ENCODE measurements around the gene TMEM132D.

TMEM132D gene

GRCh38 chr12:129610601-129611120 lies 293.2 kb downstream of the TMEM132D start:
- Histone ChIP-seq H3K4me1 (ENCODE audit: control insufficient read depth in 2 of 2, insufficient read depth in 2 of 2, low read length in 2 of 2) (no peaks in the 10 kb centered on the region), H3K36me3 (ENCODE audit: control insufficient read depth in 2 of 2, insufficient read depth in 2 of 2, low read length in 2 of 2) (no peaks in the 10 kb centered on the region), H3K27ac (ENCODE audit: low read depth in 2 of 2, low read length in 2 of 2) (no peak overlapping the region), H3K27me3 (ENCODE audit: control insufficient read depth in 2 of 2, insufficient read depth in 2 of 2, low read length in 2 of 2) (no peaks in the 10 kb centered on the region), H3K9ac (ENCODE audit: low read depth in 1 of 2, low read length in 2 of 2) (no peak overlapping the region), H3K9me3 (ENCODE audit: control insufficient read depth in 2 of 2, low read length in 2 of 2) (peaks cover 0 to 2% of the 10 kb centered on the region in 2 donors), H3K4me3 (ENCODE audit: low read length in 2 of 2) (no peak overlapping the region)

- Histone ChIP-seq H3K4me1 (ENCODE audit: control insufficient read depth in 2 of 2, insufficient read depth in 2 of 2, low read length in 2 of 2) (no peaks in the 10 kb centered on the region), H3K27me3 (ENCODE audit: control insufficient read depth in 2 of 2, insufficient read depth in 2 of 2, low read length in 2 of 2) (no peaks in the 10 kb centered on the region), H3K36me3 (ENCODE audit: control insufficient read depth in 2 of 2, insufficient read depth in 2 of 2, low read length in 2 of 2) (no peaks in the 10 kb centered on the region), H3K4me3 (ENCODE audit: low read length in 2 of 2) (no peak overlapping the region), H3K9ac (ENCODE audit: low read depth in 1 of 2, low read length in 2 of 2) (no peak overlapping the region), H3K9me3 (ENCODE audit: control insufficient read depth in 2 of 2, low read length in 2 of 2) (no peaks in the 10 kb centered on the region), H3K27ac (ENCODE audit: low read depth in 2 of 2, low read length in 2 of 2) (no peak overlapping the region)
These were observed 296.1 kb downstream of the TMEM132D start for GRCh38 chr12:129607756-129608155.

GRCh38 chr12:129607301-129607700 lies 296.5 kb downstream of the TMEM132D start:
- Histone ChIP-seq H3K4me3 (ENCODE audit: low read length in 2 of 2) (no peak overlapping the region), H3K9me3 (ENCODE audit: control insufficient read depth in 2 of 2, low read length in 2 of 2) (no peaks in the 10 kb centered on the region), H3K4me1 (ENCODE audit: control insufficient read depth in 2 of 2, insufficient read depth in 2 of 2, low read length in 2 of 2) (no peaks in the 10 kb centered on the region), H3K27ac (ENCODE audit: low read depth in 2 of 2, low read length in 2 of 2) (no peak overlapping the region), H3K36me3 (ENCODE audit: control insufficient read depth in 2 of 2, insufficient read depth in 2 of 2, low read length in 2 of 2) (no peaks in the 10 kb centered on the region), H3K9ac (ENCODE audit: low read depth in 1 of 2, low read length in 2 of 2) (no peak overlapping the region), H3K27me3 (ENCODE audit: control insufficient read depth in 2 of 2, insufficient read depth in 2 of 2, low read length in 2 of 2) (no peaks in the 10 kb centered on the region)

GRCh38 chr12:129606239-129606638 lies 297.6 kb downstream of the TMEM132D start:
- Histone ChIP-seq H3K4me1 (ENCODE audit: control insufficient read depth in 2 of 2, insufficient read depth in 2 of 2, low read length in 2 of 2) (no peaks in the 10 kb centered on the region), H3K36me3 (ENCODE audit: control insufficient read depth in 2 of 2, insufficient read depth in 2 of 2, low read length in 2 of 2) (no peaks in the 10 kb centered on the region), H3K9ac (ENCODE audit: low read depth in 1 of 2, low read length in 2 of 2) (no peak overlapping the region), H3K4me3 (ENCODE audit: low read length in 2 of 2) (no peak overlapping the region), H3K27me3 (ENCODE audit: control insufficient read depth in 2 of 2, insufficient read depth in 2 of 2, low read length in 2 of 2) (no peaks in the 10 kb centered on the region), H3K27ac (ENCODE audit: low read depth in 2 of 2, low read length in 2 of 2) (no peak overlapping the region), H3K9me3 (ENCODE audit: control insufficient read depth in 2 of 2, low read length in 2 of 2) (no peaks in the 10 kb centered on the region)

- no peak overlapping the region for H3K27ac ChIP-seq (ENCODE audit: low read depth in 2 of 2, low read length in 2 of 2)
- H3K9ac ChIP-seq (ENCODE audit: low read depth in 1 of 2, low read length in 2 of 2): no peak overlapping the region
- no peak overlapping the region for H3K4me3 ChIP-seq (ENCODE audit: low read length in 2 of 2)
- no peaks in the 10 kb centered on the region for H3K27me3 ChIP-seq (ENCODE audit: control insufficient read depth in 2 of 2, insufficient read depth in 2 of 2, low read length in 2 of 2)
- H3K9me3 ChIP-seq (ENCODE audit: control insufficient read depth in 2 of 2, low read length in 2 of 2): no peaks in the 10 kb centered on the region
- no peaks in the 10 kb centered on the region for H3K36me3 ChIP-seq (ENCODE audit: control insufficient read depth in 2 of 2, insufficient read depth in 2 of 2, low read length in 2 of 2)
- H3K4me1 ChIP-seq (ENCODE audit: control insufficient read depth in 2 of 2, insufficient read depth in 2 of 2, low read length in 2 of 2): no peaks in the 10 kb centered on the region
These were observed 298.2 kb downstream of the TMEM132D start for GRCh38 chr12:129605666-129606065.

GRCh38 chr12:129604506-129604905 lies 299.3 kb downstream of the TMEM132D start:
- H3K27me3 ChIP-seq (ENCODE audit: control insufficient read depth in 2 of 2, insufficient read depth in 2 of 2, low read length in 2 of 2): no peaks in the 10 kb centered on the region
- no peak overlapping the region for H3K9ac ChIP-seq (ENCODE audit: low read depth in 1 of 2, low read length in 2 of 2)
- no peaks in the 10 kb centered on the region for H3K9me3 ChIP-seq (ENCODE audit: control insufficient read depth in 2 of 2, low read length in 2 of 2)
- H3K4me1 ChIP-seq (ENCODE audit: control insufficient read depth in 2 of 2, insufficient read depth in 2 of 2, low read length in 2 of 2): no peaks in the 10 kb centered on the region
- no peak overlapping the region for H3K4me3 ChIP-seq (ENCODE audit: low read length in 2 of 2)
- no peaks in the 10 kb centered on the region for H3K36me3 ChIP-seq (ENCODE audit: control insufficient read depth in 2 of 2, insufficient read depth in 2 of 2, low read length in 2 of 2)
- no peak overlapping the region for H3K27ac ChIP-seq (ENCODE audit: low read depth in 2 of 2, low read length in 2 of 2)

- Histone ChIP-seq H3K4me3 (ENCODE audit: low read length in 2 of 2) (no peak overlapping the region), H3K36me3 (ENCODE audit: control insufficient read depth in 2 of 2, insufficient read depth in 2 of 2, low read length in 2 of 2) (no peaks in the 10 kb centered on the region), H3K27ac (ENCODE audit: low read depth in 2 of 2, low read length in 2 of 2) (no peak overlapping the region), H3K4me1 (ENCODE audit: control insufficient read depth in 2 of 2, insufficient read depth in 2 of 2, low read length in 2 of 2) (no peaks in the 10 kb centered on the region), H3K9ac (ENCODE audit: low read depth in 1 of 2, low read length in 2 of 2) (no peak overlapping the region), H3K9me3 (ENCODE audit: control insufficient read depth in 2 of 2, low read length in 2 of 2) (peaks cover 0 to 2% of the 10 kb centered on the region in 2 donors), H3K27me3 (ENCODE audit: control insufficient read depth in 2 of 2, insufficient read depth in 2 of 2, low read length in 2 of 2) (no peaks in the 10 kb centered on the region)
These were observed 304.4 kb downstream of the TMEM132D start for GRCh38 chr12:129599406-129599805.

GRCh38 chr12:129594098-129594497 lies 309.7 kb downstream of the TMEM132D start:
- Histone ChIP-seq H3K9me3 (ENCODE audit: control insufficient read depth in 2 of 2, low read length in 2 of 2) (peaks cover 0 to 2% of the 10 kb centered on the region in 2 donors), H3K27me3 (ENCODE audit: control insufficient read depth in 2 of 2, insufficient read depth in 2 of 2, low read length in 2 of 2) (no peaks in the 10 kb centered on the region), H3K27ac (ENCODE audit: low read depth in 2 of 2, low read length in 2 of 2) (no peak overlapping the region), H3K36me3 (ENCODE audit: control insufficient read depth in 2 of 2, insufficient read depth in 2 of 2, low read length in 2 of 2) (no peaks in the 10 kb centered on the region), H3K4me3 (ENCODE audit: low read length in 2 of 2) (no peak overlapping the region), H3K4me1 (ENCODE audit: control insufficient read depth in 2 of 2, insufficient read depth in 2 of 2, low read length in 2 of 2) (peaks cover 0 to 3% of the 10 kb centered on the region in 2 donors), H3K9ac (ENCODE audit: low read depth in 1 of 2, low read length in 2 of 2) (no peak overlapping the region)

- H3K36me3 ChIP-seq (ENCODE audit: control insufficient read depth in 2 of 2, insufficient read depth in 2 of 2, low read length in 2 of 2): no peaks in the 10 kb centered on the region
- peaks cover 0 to 3% of the 10 kb centered on the region in 2 donors for H3K4me1 ChIP-seq (ENCODE audit: control insufficient read depth in 2 of 2, insufficient read depth in 2 of 2, low read length in 2 of 2)
- no peak overlapping the region for H3K9ac ChIP-seq (ENCODE audit: low read depth in 1 of 2, low read length in 2 of 2)
- peaks cover 0 to 2% of the 10 kb centered on the region in 2 donors for H3K9me3 ChIP-seq (ENCODE audit: control insufficient read depth in 2 of 2, low read length in 2 of 2)
- no peaks in the 10 kb centered on the region for H3K27me3 ChIP-seq (ENCODE audit: control insufficient read depth in 2 of 2, insufficient read depth in 2 of 2, low read length in 2 of 2)
- no peak overlapping the region for H3K4me3 ChIP-seq (ENCODE audit: low read length in 2 of 2)
- no peak overlapping the region for H3K27ac ChIP-seq (ENCODE audit: low read depth in 2 of 2, low read length in 2 of 2)
These were observed 311.4 kb downstream of the TMEM132D start for GRCh38 chr12:129592449-129592848.

GRCh38 chr12:129589503-129589902 lies 314.3 kb downstream of the TMEM132D start:
- Histone ChIP-seq H3K27me3 (ENCODE audit: control insufficient read depth in 2 of 2, insufficient read depth in 2 of 2, low read length in 2 of 2) (no peaks in the 10 kb centered on the region), H3K4me3 (ENCODE audit: low read length in 2 of 2) (no peak overlapping the region), H3K4me1 (ENCODE audit: control insufficient read depth in 2 of 2, insufficient read depth in 2 of 2, low read length in 2 of 2) (peaks cover 0 to 3% of the 10 kb centered on the region in 2 donors), H3K36me3 (ENCODE audit: control insufficient read depth in 2 of 2, insufficient read depth in 2 of 2, low read length in 2 of 2) (no peaks in the 10 kb centered on the region), H3K27ac (ENCODE audit: low read depth in 2 of 2, low read length in 2 of 2) (no peak overlapping the region), H3K9ac (ENCODE audit: low read depth in 1 of 2, low read length in 2 of 2) (no peak overlapping the region), H3K9me3 (ENCODE audit: control insufficient read depth in 2 of 2, low read length in 2 of 2) (no peaks in the 10 kb centered on the region)

GRCh38 chr12:129588142-129588541 lies 315.7 kb downstream of the TMEM132D start:
- no peaks in the 10 kb centered on the region for H3K9me3 ChIP-seq (ENCODE audit: control insufficient read depth in 2 of 2, low read length in 2 of 2)
- H3K27me3 ChIP-seq (ENCODE audit: control insufficient read depth in 2 of 2, insufficient read depth in 2 of 2, low read length in 2 of 2): no peaks in the 10 kb centered on the region
- no peak overlapping the region for H3K27ac ChIP-seq (ENCODE audit: low read depth in 2 of 2, low read length in 2 of 2)
- H3K9ac ChIP-seq (ENCODE audit: low read depth in 1 of 2, low read length in 2 of 2): no peak overlapping the region
- H3K4me1 ChIP-seq (ENCODE audit: control insufficient read depth in 2 of 2, insufficient read depth in 2 of 2, low read length in 2 of 2): no peaks in the 10 kb centered on the region
- H3K36me3 ChIP-seq (ENCODE audit: control insufficient read depth in 2 of 2, insufficient read depth in 2 of 2, low read length in 2 of 2): no peaks in the 10 kb centered on the region
- no peak overlapping the region for H3K4me3 ChIP-seq (ENCODE audit: low read length in 2 of 2)
